Muscle layer of colon (tissue), 2 donors: ENCODE results near the gene KANTR.

Experiments used
- H3K27ac ChIP-seq: one replicate; pipeline ENCODE4 v1.7.0; 2013; ENCODE audit warnings: low read depth, mild to moderate bottlenecking, low read length, moderate library complexity
- H3K27me3 ChIP-seq, 2 donors: one replicate each; pipeline ENCODE4 v1.7.0; 2013; ENCODE audit warnings: low read length in 2 of 2, mild to moderate bottlenecking in 2 of 2; ENCODE audit not compliant: insufficient read depth in 2 of 2, control insufficient read depth in 1 of 2
- H3K36me3 ChIP-seq: one replicate; pipeline ENCODE4 v1.7.0; 2013; ENCODE audit warnings: mild to moderate bottlenecking, low read length; ENCODE audit not compliant: insufficient read depth
- H3K4me1 ChIP-seq: one replicate; pipeline ENCODE4 v1.7.0; 2013; ENCODE audit warnings: mild to moderate bottlenecking, low read length; ENCODE audit not compliant: insufficient read depth
- H3K4me3 ChIP-seq, 2 donors: one replicate each; pipeline ENCODE4 v1.7.0; 2013; ENCODE audit warnings: low read length in 2 of 2, low read depth in 1 of 2, mild to moderate bottlenecking in 1 of 2, moderate library complexity in 1 of 2
- H3K9ac ChIP-seq: one replicate; pipeline ENCODE4 v1.7.0; 2013; ENCODE audit warnings: low read length
- H3K9me3 ChIP-seq: one replicate; pipeline ENCODE4 v1.7.0; 2013; ENCODE audit warnings: mild to moderate bottlenecking, low read length
- donor health status: abdominal sarcoma.
- donor health status: Adenocarcinoma of cecum.

The KANTR gene

GRCh38 chrX:53071604-53072417 lies 22.1 kb upstream of the KANTR start:
- no peaks in the 10 kb centered on the region for H3K36me3 ChIP-seq
- H3K27me3 ChIP-seq = peaks cover 0 to 8% of the 10 kb centered on the region in 2 donors
- peak overlapping the region in 1 of 2 donors; percentile 61 for H3K4me3 ChIP-seq
- H3K4me1 ChIP-seq = no peaks in the 10 kb centered on the region
- peak overlapping the region; percentile 53 for H3K9ac ChIP-seq
- peak overlapping the region; percentile 44 for H3K27ac ChIP-seq
- H3K9me3 ChIP-seq = no peaks in the 10 kb centered on the region

- peak overlapping the region; percentile 53 for H3K9ac ChIP-seq
- H3K9me3 ChIP-seq = no peaks in the 10 kb centered on the region
- peak overlapping the region in 1 of 2 donors; percentile 61 for H3K4me3 ChIP-seq
- no peaks in the 10 kb centered on the region for H3K36me3 ChIP-seq
- peaks cover 0 to 8% of the 10 kb centered on the region in 2 donors for H3K27me3 ChIP-seq
- H3K27ac ChIP-seq = peak overlapping the region; percentile 44
- no peaks in the 10 kb centered on the region for H3K4me1 ChIP-seq
Measured at GRCh38 chrX:53072418-53073114, 21.4 kb upstream of the KANTR start.

GRCh38 chrX:53073115-53073586 lies 20.8 kb upstream of the KANTR start:
- H3K4me3 ChIP-seq = no peak overlapping the region
- no peaks in the 10 kb centered on the region for H3K4me1 ChIP-seq
- H3K9me3 ChIP-seq = no peaks in the 10 kb centered on the region
- peaks cover 0 to 8% of the 10 kb centered on the region in 2 donors for H3K27me3 ChIP-seq
- no peak overlapping the region for H3K9ac ChIP-seq
- H3K36me3 ChIP-seq = no peaks in the 10 kb centered on the region
- no peak overlapping the region for H3K27ac ChIP-seq

GRCh38 chrX:53075011-53075410 lies 18.9 kb upstream of the KANTR start:
- no peak overlapping the region for H3K27ac ChIP-seq
- H3K9me3 ChIP-seq = no peaks in the 10 kb centered on the region
- no peaks in the 10 kb centered on the region for H3K36me3 ChIP-seq
- H3K4me3 ChIP-seq = no peak overlapping the region
- no peak overlapping the region for H3K9ac ChIP-seq
- no peaks in the 10 kb centered on the region for H3K4me1 ChIP-seq
- peaks cover 0 to 8% of the 10 kb centered on the region in 2 donors for H3K27me3 ChIP-seq

GRCh38 chrX:53076671-53077070 lies 17.3 kb upstream of the KANTR start:
- H3K36me3 ChIP-seq = no peaks in the 10 kb centered on the region

GRCh38 chrX:53077207-53078197 lies 16.4 kb upstream of the KANTR start:
- H3K27me3 ChIP-seq = peaks cover 0 to 6% of the 10 kb centered on the region in 2 donors
- no peaks in the 10 kb centered on the region for H3K9me3 ChIP-seq
- peaks cover 4% of the 10 kb centered on the region for H3K4me1 ChIP-seq
- H3K4me3 ChIP-seq = no peak overlapping the region
- H3K36me3 ChIP-seq = no peaks in the 10 kb centered on the region
- no peak overlapping the region for H3K9ac ChIP-seq
- H3K27ac ChIP-seq = no peak overlapping the region

More at GRCh38 chrX:53076671-53077070, 17.3 kb upstream of the KANTR start:
- H3K4me3 ChIP-seq = no peak overlapping the region
- H3K4me1 ChIP-seq = peaks cover 4% of the 10 kb centered on the region
- H3K9me3 ChIP-seq = no peaks in the 10 kb centered on the region
- no peak overlapping the region for H3K9ac ChIP-seq
- H3K27me3 ChIP-seq = peaks cover 0 to 8% of the 10 kb centered on the region in 2 donors
- H3K27ac ChIP-seq = no peak overlapping the region

GRCh38 chrX:53078943-53079342 lies 15.0 kb upstream of the KANTR start:
- Histone ChIP-seq H3K4me1 (peaks cover 11% of the 10 kb centered on the region), H3K9ac (no peak overlapping the region), H3K27ac (no peak overlapping the region), H3K9me3 (no peaks in the 10 kb centered on the region), H3K36me3 (peaks cover under 1% of the 10 kb centered on the region), H3K4me3 (no peak overlapping the region), H3K27me3 (no peaks in the 10 kb centered on the region)

GRCh38 chrX:53080628-53081580 lies 13.0 kb upstream of the KANTR start:
- Histone ChIP-seq H3K36me3 (peaks cover 19% of the 10 kb centered on the region), H3K9me3 (no peaks in the 10 kb centered on the region), H3K9ac (peak overlapping the region; percentile 21), H3K27ac (peak overlapping the region; percentile 66), H3K4me3 (no peak overlapping the region), H3K27me3 (no peaks in the 10 kb centered on the region), H3K4me1 (peaks cover 25% of the 10 kb centered on the region)

GRCh38 chrX:53081925-53082772 lies 11.8 kb upstream of the KANTR start, which contains the start of gene TSPYL2:
Gene TSPYL2 (plus strand): TSS chrX:53082367. CDS start chrX:53082499, 132 bp downstream.
- Histone ChIP-seq H3K9me3 (no peaks in the 10 kb centered on the region), H3K4me3 (peak within 1 kb of the TSS; percentile 45 to 82), H3K9ac (peak within 1 kb of the TSS; percentile 84), H3K27ac (peak within 1 kb of the TSS; percentile 76), H3K27me3 (no peaks in the 10 kb centered on the region), H3K4me1 (peaks cover 37% of the 10 kb centered on the region), H3K36me3 (peaks cover 28% of the 10 kb centered on the region)
